ENCODE data around the gene PKIG. TPM values are rescaled to one million over a fixed set of nuclear protein-coding genes. Genes with fewer than 3 reads are reported as not detected.
A peak's percentile ranks its signal among the peaks of the same experiment; 100 is the strongest.

Gene PKIG
- total RNA-seq, 1 experiment from 2014 or later: 66.3 TPM

DNA sequence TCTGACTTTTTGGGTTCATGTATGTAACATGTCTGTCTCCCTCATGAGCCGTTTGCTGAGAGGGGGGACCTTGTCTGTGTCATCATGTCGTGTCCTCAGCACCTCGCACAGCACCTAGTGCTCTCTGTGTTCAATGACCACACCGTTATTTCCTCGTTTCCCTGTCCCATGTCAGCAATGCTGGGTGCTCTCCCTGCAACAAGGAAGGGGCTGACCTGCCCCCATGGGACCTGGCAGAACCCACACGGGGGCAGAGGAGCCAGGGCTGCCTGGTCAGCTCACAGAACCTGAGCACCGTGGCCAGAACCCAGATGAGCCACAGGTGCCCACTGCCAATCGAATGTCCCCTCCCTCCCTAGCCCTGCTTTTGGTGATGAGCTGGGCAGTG is 61.8 kb downstream of the PKIG start:
- POLR2A ChIA-PET: no interaction called here
- 0 out of 4 replicates have a peak overlapping the region, but pooled peaks of 1 of the 2 experiments have one; percentile 21 for H3K4me3 ChIP-seq (ENCODE audit: low read depth in 2 of 2, low read length in 2 of 2)
- CTCF ChIA-PET: no interaction called here
- DNase-seq (ENCODE audit: low read depth, low spot score) (no peak), ATAC-seq (peak; percentile 17)
- no peaks in the 10 kb centered on the region for H3K27me3 ChIP-seq (ENCODE audit: control insufficient read depth, insufficient read depth, low read length)
- H3K9me3 ChIP-seq (ENCODE audit: control insufficient read depth, insufficient read depth, low read depth, low read length): no peaks in the 10 kb centered on the region
- H3K4me1 ChIP-seq (ENCODE audit: control insufficient read depth, insufficient read depth, low read length): peaks cover 51% of the 10 kb centered on the region
- no peaks in the 10 kb centered on the region for H3K36me3 ChIP-seq (ENCODE audit: control insufficient read depth, insufficient read depth, low read length)
- H3K27ac ChIP-seq (ENCODE audit: low read length): peak overlapping the region; percentile 81
- in situ Hi-C loops (cut with HindIII; ENCODE audit: low pct_unique_long_range_greater_than_20kb, low sequenced_read_pairs) (no loop called here), intact Hi-C loops (cut with micrococcal nuclease; ENCODE audit: unreplicated experiment) (no loop called here)
- no TSS peak for BruUV-seq (replicated peaks)
- TF ChIP-seq, protein P1, sequence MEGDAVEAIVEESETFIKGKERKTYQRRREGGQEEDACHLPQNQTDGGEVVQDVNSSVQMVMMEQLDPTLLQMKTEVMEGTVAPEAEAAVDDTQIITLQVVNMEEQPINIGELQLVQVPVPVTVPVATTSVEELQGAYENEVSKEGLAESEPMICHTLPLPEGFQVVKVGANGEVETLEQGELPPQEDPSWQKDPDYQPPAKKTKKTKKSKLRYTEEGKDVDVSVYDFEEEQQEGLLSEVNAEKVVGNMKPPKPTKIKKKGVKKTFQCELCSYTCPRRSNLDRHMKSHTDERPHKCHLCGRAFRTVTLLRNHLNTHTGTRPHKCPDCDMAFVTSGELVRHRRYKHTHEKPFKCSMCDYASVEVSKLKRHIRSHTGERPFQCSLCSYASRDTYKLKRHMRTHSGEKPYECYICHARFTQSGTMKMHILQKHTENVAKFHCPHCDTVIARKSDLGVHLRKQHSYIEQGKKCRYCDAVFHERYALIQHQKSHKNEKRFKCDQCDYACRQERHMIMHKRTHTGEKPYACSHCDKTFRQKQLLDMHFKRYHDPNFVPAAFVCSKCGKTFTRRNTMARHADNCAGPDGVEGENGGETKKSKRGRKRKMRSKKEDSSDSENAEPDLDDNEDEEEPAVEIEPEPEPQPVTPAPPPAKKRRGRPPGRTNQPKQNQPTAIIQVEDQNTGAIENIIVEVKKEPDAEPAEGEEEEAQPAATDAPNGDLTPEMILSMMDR (IDR thresholded peaks at IDR 0.05): no peak
- no peak for TF ChIP-seq POLR2AphosphoS5 (IDR thresholded peaks at IDR 0.05; ENCODE audit: low read depth, low read length)
- TF ChIP-seq SIN3A (IDR thresholded peaks at IDR 0.05; ENCODE audit: borderline replicate concordance, insufficient read depth, low read depth, low read length): no peak
- no peak for TF ChIP-seq TCF7L2 (IDR thresholded peaks at IDR 0.05; ENCODE audit: low read depth, low read length)
- TF ChIP-seq, protein P2, sequence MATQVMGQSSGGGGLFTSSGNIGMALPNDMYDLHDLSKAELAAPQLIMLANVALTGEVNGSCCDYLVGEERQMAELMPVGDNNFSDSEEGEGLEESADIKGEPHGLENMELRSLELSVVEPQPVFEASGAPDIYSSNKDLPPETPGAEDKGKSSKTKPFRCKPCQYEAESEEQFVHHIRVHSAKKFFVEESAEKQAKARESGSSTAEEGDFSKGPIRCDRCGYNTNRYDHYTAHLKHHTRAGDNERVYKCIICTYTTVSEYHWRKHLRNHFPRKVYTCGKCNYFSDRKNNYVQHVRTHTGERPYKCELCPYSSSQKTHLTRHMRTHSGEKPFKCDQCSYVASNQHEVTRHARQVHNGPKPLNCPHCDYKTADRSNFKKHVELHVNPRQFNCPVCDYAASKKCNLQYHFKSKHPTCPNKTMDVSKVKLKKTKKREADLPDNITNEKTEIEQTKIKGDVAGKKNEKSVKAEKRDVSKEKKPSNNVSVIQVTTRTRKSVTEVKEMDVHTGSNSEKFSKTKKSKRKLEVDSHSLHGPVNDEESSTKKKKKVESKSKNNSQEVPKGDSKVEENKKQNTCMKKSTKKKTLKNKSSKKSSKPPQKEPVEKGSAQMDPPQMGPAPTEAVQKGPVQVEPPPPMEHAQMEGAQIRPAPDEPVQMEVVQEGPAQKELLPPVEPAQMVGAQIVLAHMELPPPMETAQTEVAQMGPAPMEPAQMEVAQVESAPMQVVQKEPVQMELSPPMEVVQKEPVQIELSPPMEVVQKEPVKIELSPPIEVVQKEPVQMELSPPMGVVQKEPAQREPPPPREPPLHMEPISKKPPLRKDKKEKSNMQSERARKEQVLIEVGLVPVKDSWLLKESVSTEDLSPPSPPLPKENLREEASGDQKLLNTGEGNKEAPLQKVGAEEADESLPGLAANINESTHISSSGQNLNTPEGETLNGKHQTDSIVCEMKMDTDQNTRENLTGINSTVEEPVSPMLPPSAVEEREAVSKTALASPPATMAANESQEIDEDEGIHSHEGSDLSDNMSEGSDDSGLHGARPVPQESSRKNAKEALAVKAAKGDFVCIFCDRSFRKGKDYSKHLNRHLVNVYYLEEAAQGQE (IDR thresholded peaks at IDR 0.05; ENCODE audit: insufficient read depth in 1 of 2, low read depth in 2 of 2, low read length in 1 of 2): no peak

DNA sequence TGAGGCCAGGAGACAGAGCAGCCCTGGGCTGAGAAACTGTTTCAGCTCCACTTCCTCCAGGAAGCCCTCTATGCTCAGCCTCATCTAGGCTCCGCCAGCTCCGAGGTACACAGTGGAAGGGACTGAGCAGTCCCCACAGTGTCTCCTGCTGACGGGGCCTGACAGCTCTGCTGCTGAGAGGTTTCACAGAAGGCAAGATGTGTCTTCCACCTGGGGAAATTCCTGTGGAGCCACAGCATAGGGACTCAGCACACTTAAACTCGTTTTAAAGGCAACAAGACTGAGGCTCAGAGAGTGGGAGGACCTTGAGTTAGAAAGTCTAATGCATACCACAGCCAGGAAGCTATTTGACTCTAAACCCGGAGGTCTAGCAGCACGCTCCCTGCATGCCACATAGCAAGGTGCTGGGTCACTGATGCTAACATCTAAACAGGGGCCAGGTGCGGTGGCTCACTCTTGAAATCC is 62.3 kb downstream of the PKIG start:
- intact Hi-C loops (cut with micrococcal nuclease; ENCODE audit: unreplicated experiment): no loop called here
- CTCF ChIA-PET: interaction anchor here (0.6 kb wide), 1 partner anchor 73 kb away, joined by 4 read pairs; no protein-coding TSS in a partner anchor
- H3K4me1 ChIP-seq (ENCODE audit: control insufficient read depth, insufficient read depth, low read length): peaks cover 51% of the 10 kb centered on the region
- in situ Hi-C loops (cut with HindIII; ENCODE audit: low pct_unique_long_range_greater_than_20kb, low sequenced_read_pairs): no loop called here
- DNase-seq (ENCODE audit: low read depth, low spot score): no peak
- H3K27me3 ChIP-seq (ENCODE audit: control insufficient read depth, insufficient read depth, low read length): no peaks in the 10 kb centered on the region
- no peak overlapping the region for H3K4me3 ChIP-seq (ENCODE audit: low read depth in 2 of 2, low read length in 2 of 2)
- ATAC-seq: peak; percentile 8
- BruUV-seq (replicated peaks): no TSS peak
- TF ChIP-seq, protein P1 (IDR thresholded peaks at IDR 0.05): no peak
- TF ChIP-seq, protein P2 (IDR thresholded peaks at IDR 0.05; ENCODE audit: insufficient read depth in 1 of 2, low read depth in 2 of 2, low read length in 1 of 2): no peak
- TF ChIP-seq TCF7L2 (IDR thresholded peaks at IDR 0.05; ENCODE audit: low read depth, low read length) (no peak), POLR2AphosphoS5 (IDR thresholded peaks at IDR 0.05; ENCODE audit: low read depth, low read length) (no peak)
- POLR2A ChIA-PET: interaction anchor here (0.6 kb wide), 2 partner anchors 34 to 71 kb away, joined by 6 read pairs; no protein-coding TSS in a partner anchor
- H3K9me3 ChIP-seq (ENCODE audit: control insufficient read depth, insufficient read depth, low read depth, low read length): no peaks in the 10 kb centered on the region
- H3K27ac ChIP-seq (ENCODE audit: low read length): peak overlapping the region; percentile 81
- no peaks in the 10 kb centered on the region for H3K36me3 ChIP-seq (ENCODE audit: control insufficient read depth, insufficient read depth, low read length)

Data from Panc1 (cell line).